ENCODE results near the gene DDX28. TPM values are rescaled to one million over a fixed set of nuclear protein-coding genes. Genes with fewer than 3 reads are reported as not detected.

DDX28 gene
- total and polyA plus RNA-seq, 2 of the 4 experiments (the other 2 are of a cell fraction), result 9.2 to 10.0 TPM

- CTCF ChIA-PET, result no interaction called here
- Histone ChIP-seq H2AK5ac (ENCODE audit: low read depth, low read length) (no peak overlapping the region), H3K9me1 (ENCODE audit: insufficient read depth, low read length) (peaks cover 12% of the 10 kb centered on the region), H3K79me1 (ENCODE audit: low read depth in 1 of 2, low read length in 2 of 2) (0 out of 4 replicates have a peak, but pooled peaks cover 0 to 3% of the 10 kb centered on the region in 2 experiments), H3K4ac (ENCODE audit: low read depth, low read length) (no peak overlapping the region), H2AFZ (replicated peaks; ENCODE audit: low read length, poor library complexity) (no peak overlapping the region), H4K5ac (ENCODE audit: low read depth, low read length) (no peak overlapping the region), H4K20me1 (ENCODE audit: insufficient read depth, low read length) (no peaks in the 10 kb centered on the region), H3K4me2 (ENCODE audit: low read depth, low read length) (no peak overlapping the region), H3K36me3 (ENCODE audit: control insufficient read depth, insufficient read depth, low read length) (peaks cover 46% of the 10 kb centered on the region), H3K27ac (ENCODE audit: insufficient read depth, low read length) (no peak overlapping the region), H4K8ac (ENCODE audit: low read depth in 2 of 2, low read length in 2 of 2) (no peak overlapping the region), H3K18ac (ENCODE audit: low read depth, low read length) (no peak overlapping the region), H4K91ac (ENCODE audit: insufficient read depth, low read depth, low read length) (no peak overlapping the region), H3K9ac (ENCODE audit: low read depth, low read length) (no peak overlapping the region), H2BK15ac (ENCODE audit: low read depth, low read length) (no peak overlapping the region), H3K4me1 (ENCODE audit: control insufficient read depth, insufficient read depth, low read length) (peaks cover 6% of the 10 kb centered on the region), H3K9me3 (ENCODE audit: control insufficient read depth, insufficient read depth, low read length) (no peaks in the 10 kb centered on the region), H3K56ac (ENCODE audit: extremely low read depth, insufficient read depth, low read length) (no peak overlapping the region), H3K27me3 (ENCODE audit: control insufficient read depth, insufficient read depth, low read length) (no peaks in the 10 kb centered on the region), H3K4me3 (ENCODE audit: insufficient read depth, low read depth, low read length) (no peak overlapping the region), H2AK9ac (replicated peaks; ENCODE audit: low read depth, low read length, poor library complexity) (no peak overlapping the region), H2BK5ac (ENCODE audit: low read depth, low read length, poor library complexity, severe bottlenecking) (no peak overlapping the region), H2BK20ac (ENCODE audit: low read depth, low read length) (no peak overlapping the region), H3K23ac (ENCODE audit: low read depth, low read length) (no peak overlapping the region), H3K14ac (replicated peaks; ENCODE audit: low read depth, low read length) (no peak overlapping the region), H2BK120ac (ENCODE audit: low read depth, low read length) (no peak overlapping the region)
- POLR2A ChIA-PET (ENCODE audit: unreplicated experiment), result no interaction called here
- intact Hi-C loops (cut with micrococcal nuclease), result no loop called here
- ATAC-seq (ENCODE audit: low read depth), result no peak
- BruUV-seq (replicated peaks), result no TSS peak
- no peak for TF ChIP-seq RAD21 (IDR thresholded peaks at IDR 0.05; ENCODE audit: low read length)
- TF ChIP-seq CEBPB (IDR thresholded peaks at IDR 0.05; ENCODE audit: low read depth, low read length), result no peak
- no peak for TF ChIP-seq USF2 (IDR thresholded peaks at IDR 0.05; ENCODE audit: low read depth, low read length)
- no peak for TF ChIP-seq BHLHE40 (IDR thresholded peaks at IDR 0.05; ENCODE audit: low read depth, low read length)
- TF ChIP-seq POLR2A (IDR thresholded peaks at IDR 0.05; ENCODE audit: low read depth, low read length), result no peak
- no peak for TF ChIP-seq MXI1 (IDR thresholded peaks at IDR 0.05; ENCODE audit: borderline replicate concordance, low read depth, low read length)
- no peak for TF ChIP-seq CHD1 (IDR thresholded peaks at IDR 0.05; ENCODE audit: low read depth, low read length)
- TF ChIP-seq ELK1 (IDR thresholded peaks at IDR 0.05; ENCODE audit: borderline replicate concordance, low read depth, low read length), result no peak
- no peak for TF ChIP-seq RFX5 (IDR thresholded peaks at IDR 0.05; ENCODE audit: low read depth, low read length)
- no CpG with 5 or more reads among the region's 1 CpG for WGBS, 2 experiments (ENCODE audit: extremely low coverage in 2 of 2, insufficient read length in 1 of 2)
- in situ Hi-C loops (cut with MboI; ENCODE audit: low sequenced_read_pairs), result no loop called here
- no peak for DNase-seq
- dilution Hi-C loops (cut with HindIII; ENCODE audit: low sequenced_read_pairs, unreplicated experiment), result no loop called here
Observed at GRCh38 chr16:68071518-68071901, 48.5 kb upstream of the DDX28 start.
